WI38 (cell line): Measurements from ENCODE around the gene ZNF275.
"Not testable (repeated sequence)": the region's sequence is repeated elsewhere in the genome, so short reads cannot be mapped to it uniquely, and the experiment has no call there.

Source experiments
- H3K4me3 ChIP-seq: 2 replicates; pipeline ENCODE4 v1.5.1; 2011; ENCODE audit warnings: low read depth, mild to moderate bottlenecking, control low read depth, low read length
- TF ChIP-seq, protein P1 (sequence below): IDR thresholded peaks from 2 replicates; pipeline ENCODE4 v1.5.1; 2012; ENCODE audit warnings: low read depth, mild to moderate bottlenecking, control low read depth, low read length

The ZNF275 gene

DNA sequence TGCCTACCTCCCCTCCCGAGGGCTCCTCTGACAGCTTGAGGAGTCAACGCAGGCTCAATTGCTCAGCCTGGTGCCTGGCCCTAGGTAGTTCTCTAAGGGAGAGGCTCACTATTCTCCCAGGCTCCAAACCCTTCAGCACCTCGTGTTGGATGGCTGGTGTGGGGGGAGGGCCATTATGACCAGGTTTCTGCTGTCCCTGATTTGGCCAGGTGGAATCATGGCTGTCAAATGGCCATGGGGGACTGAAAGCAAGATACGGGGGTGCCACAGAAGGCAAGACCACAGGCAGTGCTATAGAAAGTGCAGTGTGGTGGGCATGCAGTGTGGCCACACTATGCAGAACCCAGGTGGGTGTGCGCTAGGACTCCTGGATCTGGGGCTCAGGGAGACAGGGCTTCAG, 21.9 kb upstream of the ZNF275 start:
- no peak overlapping the region for H3K4me3 ChIP-seq
- TF ChIP-seq, protein P1, sequence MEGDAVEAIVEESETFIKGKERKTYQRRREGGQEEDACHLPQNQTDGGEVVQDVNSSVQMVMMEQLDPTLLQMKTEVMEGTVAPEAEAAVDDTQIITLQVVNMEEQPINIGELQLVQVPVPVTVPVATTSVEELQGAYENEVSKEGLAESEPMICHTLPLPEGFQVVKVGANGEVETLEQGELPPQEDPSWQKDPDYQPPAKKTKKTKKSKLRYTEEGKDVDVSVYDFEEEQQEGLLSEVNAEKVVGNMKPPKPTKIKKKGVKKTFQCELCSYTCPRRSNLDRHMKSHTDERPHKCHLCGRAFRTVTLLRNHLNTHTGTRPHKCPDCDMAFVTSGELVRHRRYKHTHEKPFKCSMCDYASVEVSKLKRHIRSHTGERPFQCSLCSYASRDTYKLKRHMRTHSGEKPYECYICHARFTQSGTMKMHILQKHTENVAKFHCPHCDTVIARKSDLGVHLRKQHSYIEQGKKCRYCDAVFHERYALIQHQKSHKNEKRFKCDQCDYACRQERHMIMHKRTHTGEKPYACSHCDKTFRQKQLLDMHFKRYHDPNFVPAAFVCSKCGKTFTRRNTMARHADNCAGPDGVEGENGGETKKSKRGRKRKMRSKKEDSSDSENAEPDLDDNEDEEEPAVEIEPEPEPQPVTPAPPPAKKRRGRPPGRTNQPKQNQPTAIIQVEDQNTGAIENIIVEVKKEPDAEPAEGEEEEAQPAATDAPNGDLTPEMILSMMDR = no peak

DNA sequence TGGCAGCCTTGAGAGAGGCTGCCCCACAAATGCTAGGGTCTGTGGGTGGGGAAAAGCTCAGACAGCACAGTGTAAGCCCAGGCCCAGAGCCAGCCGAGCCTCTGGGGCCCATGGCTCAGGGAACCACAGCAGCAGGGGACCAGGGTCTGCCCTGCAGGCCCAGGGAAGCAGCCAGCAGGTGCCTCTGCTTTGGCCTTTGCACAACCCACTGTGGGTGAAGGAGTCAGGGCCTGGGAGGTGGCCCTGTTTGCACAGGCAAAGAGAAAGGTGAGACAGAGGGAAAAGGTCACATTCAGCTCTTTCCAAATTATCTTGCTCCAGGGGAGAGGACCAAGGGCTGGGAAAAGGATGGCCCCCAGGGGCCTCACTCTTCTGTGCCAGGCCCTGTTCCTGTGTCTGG, 21.1 kb upstream of the ZNF275 start:
- TF ChIP-seq, protein P1 = no peak
- H3K4me3 ChIP-seq = no peak overlapping the region

DNA sequence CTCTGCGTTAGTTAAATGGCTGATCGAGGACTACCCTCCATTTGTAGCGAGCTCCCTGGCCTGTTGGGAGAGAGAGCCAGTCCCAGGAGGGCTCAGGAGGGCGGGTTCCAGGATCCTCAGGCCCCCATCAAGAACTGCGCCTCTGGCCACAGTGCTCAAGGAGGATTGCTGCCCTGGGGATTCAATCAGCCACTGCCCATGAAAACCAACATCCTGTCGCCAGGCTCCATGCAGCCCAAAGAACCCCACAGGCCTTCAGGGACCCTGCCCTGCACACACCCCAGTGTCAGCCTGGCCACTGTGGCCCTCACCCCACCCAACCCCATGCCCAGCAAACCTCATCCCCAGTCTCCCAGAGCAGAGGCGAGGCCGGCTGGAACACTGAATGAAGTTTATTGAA, 16.6 kb upstream of the ZNF275 start:
- TF ChIP-seq, protein P1 = no peak
- no peak overlapping the region for H3K4me3 ChIP-seq

DNA sequence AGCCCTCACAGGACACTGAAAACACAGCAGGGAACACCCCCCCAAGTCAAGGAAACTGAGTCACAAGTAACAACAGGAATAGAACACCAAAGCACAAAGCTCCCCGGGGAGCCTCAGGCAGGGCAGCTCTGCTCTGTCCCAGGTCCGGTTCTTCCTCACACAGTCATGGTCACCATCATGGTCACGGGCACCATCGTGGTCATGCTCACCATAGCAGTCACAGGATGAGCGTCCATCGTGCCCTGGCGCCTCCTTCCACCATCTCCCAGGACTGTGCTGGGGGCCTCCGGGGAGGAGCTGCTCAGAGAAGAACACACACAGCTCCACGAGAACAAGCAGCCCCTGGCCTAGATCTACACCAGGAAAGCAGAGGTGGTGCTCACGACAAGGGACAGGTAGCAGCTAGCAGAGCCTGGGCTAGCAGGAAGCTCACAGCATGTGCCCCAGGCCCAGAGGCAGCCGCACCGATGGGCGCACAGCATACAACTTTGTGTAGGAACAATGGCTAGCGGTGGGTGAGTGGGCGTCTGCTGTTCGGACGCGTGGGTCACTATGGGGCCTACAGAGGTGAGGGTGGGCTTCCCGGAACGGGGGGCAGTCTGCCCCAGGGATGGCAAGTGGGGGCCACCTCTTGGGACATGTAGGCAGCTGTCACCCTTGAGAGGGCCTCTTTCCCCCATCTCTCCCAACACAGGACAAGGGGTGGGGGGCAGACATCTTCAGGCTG, 15.8 kb upstream of the ZNF275 start:
- H3K4me3 ChIP-seq = no peak overlapping the region
- TF ChIP-seq, protein P1 = no peak

DNA sequence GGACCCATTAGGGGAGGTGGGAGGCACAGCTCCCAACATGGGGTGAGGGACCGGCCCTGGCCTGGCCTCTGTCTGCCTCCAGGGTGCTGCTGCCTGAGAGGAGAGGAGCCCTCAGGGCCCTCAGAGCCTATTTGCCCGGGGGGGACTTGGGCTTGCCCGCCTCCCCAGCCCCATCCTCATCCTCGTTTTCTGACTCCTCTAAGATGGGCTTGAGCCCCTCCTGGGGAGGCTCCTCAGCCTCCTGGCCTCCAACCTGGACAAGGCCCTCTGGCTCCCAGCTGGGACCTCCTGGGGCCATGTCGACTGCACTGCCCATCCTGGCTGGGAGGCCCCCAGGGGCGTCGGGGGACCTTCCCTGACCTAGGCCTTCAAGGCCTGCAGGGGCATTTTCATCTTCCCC, 15.1 kb upstream of the ZNF275 start:
- TF ChIP-seq, protein P1 = no peak
- no peak overlapping the region for H3K4me3 ChIP-seq

DNA sequence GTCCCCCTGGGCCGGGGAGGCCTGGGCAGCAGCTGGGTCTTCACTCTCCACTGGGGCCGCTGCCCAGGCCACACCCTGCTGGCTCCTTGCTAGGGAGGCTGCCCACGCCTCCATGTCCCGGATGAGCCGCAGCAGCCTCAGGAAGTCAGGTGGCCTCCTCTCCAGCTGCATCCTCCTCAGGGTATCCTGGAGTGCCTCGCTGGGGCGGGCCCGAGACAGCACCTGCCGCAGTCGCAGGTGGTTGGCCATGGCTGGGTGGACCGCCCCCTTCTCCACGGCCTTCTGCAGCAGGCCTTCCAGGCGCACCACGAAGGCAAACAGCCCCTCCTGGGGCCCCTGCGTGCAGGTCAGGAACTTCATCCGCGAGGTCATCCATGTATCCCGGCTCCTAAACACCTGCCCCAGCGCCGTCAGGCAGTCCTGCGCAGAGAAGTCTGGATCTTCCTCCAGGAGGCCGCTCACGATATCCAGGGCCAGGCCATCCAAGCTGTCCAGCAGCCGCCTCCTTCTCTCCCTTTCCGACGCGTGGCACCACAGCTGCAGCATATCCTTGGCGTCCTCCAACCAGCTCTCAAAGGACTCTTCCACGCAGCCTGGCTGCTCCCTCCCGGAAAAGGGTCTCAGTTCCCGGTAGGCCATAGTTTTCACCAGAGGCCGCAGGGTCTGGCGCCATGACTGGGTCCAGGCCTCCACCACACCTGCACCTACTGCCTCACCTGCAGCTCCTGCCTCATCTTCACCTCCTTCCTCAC, 14.5 kb upstream of the ZNF275 start:
- TF ChIP-seq, protein P1 = no peak
- no peak overlapping the region for H3K4me3 ChIP-seq

DNA sequence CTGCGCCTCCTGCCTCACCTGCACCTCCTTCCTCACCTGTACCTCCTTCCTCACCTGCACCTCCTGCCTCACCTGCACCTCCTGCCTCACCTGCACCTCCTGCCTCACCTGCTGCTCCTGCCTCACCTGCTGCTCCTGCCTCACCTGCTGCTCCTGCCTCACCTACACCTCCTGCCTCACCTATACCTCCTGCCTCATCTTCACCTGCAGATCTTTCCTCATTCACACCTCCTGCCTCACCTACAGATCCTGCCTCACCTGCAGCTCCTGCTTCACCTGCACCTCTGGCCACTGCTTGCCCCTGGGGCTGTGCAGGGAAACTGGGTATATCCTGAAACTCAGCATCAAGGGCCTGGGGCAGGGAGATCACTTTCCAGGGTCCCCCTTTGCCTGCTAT, 13.9 kb upstream of the ZNF275 start:
- H3K4me3 ChIP-seq = not testable (repeated sequence)
